GM12872 (cell line): ENCODE results near the gene OR6J1.

ENCODE experiments used
- CTCF ChIP-seq: IDR thresholded peaks from 3 replicates; pipeline ENCODE4 v1.5.1; 2011; ENCODE audit warnings: low read depth, mild to moderate bottlenecking, low read length, moderate library complexity; ENCODE audit not compliant: insufficient read depth

OR6J1 gene

GRCh38 chr14:22644305-22644635, at the start of gene OR6J1:
Gene OR6J1 (minus strand): TSS chr14:22644352. CDS start chr14:22634811, 9,541 bp downstream.
- no peak for TF ChIP-seq CTCF

- no peak for TF ChIP-seq CTCF
Measured at GRCh38 chr14:22692194-22692593, 48.0 kb upstream of the OR6J1 start.

GRCh38 chr14:22691171-22691570, 47.0 kb upstream of the OR6J1 start:
- TF ChIP-seq CTCF, result no peak

- no peak for TF ChIP-seq CTCF
Measured at GRCh38 chr14:22689199-22689598, 45.0 kb upstream of the OR6J1 start.

GRCh38 chr14:22685467-22685866, 41.3 kb upstream of the OR6J1 start:
- no peak for TF ChIP-seq CTCF

- TF ChIP-seq CTCF, result no peak
Measured at GRCh38 chr14:22678221-22678620, 34.1 kb upstream of the OR6J1 start.

- TF ChIP-seq CTCF, result no peak
Measured at GRCh38 chr14:22671622-22672021, 27.5 kb upstream of the OR6J1 start.

GRCh38 chr14:22668863-22669262, 24.7 kb upstream of the OR6J1 start:
- no peak for TF ChIP-seq CTCF
